ENCODE measurements around the gene ANKRD1.

GRCh38 chr10:90887555-90887954 is 33.3 kb downstream of the ANKRD1 start:
- TF ChIP-seq CTCF (IDR thresholded peaks at IDR 0.05) (no peak), EZH2 (IDR thresholded peaks at IDR 0.05; ENCODE audit: borderline replicate concordance, insufficient read depth, low read depth, low read length, poor library complexity, severe bottlenecking) (no peak)

Data from B cell (primary cell).